ENCODE measurements around the gene NEGR1.

The NEGR1 gene

DNA sequence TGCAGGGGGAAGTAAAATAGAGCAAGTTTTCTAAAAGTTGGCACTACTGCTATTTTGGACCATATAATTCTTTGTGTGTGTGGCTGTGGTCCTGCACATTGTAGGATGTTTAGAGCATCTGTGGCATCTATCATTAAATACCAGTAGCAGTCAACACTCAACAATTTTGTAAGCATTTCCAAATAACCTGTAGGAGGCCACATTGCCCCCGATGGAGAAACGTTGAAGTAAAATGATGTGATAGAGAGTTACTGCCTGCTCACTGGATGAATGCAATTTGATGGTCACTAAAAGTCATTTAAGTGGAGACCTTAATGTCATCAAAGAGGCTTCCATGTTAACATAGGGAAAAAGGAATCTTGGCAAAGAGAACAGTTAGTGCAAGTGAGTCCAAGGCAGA lies 560.8 kb downstream of the NEGR1 start:
- no peaks in the 10 kb centered on the region for H3K4me1 Mint-ChIP-seq
- H3K4me3 Mint-ChIP-seq = no peak overlapping the region
- H3K36me3 Mint-ChIP-seq = no peaks in the 10 kb centered on the region
- CTCF ChIA-PET = no interaction called here
- H3K9me3 Mint-ChIP-seq = no peaks in the 10 kb centered on the region
- DNase-seq = no peak
- H3K27me3 Mint-ChIP-seq = no peaks in the 10 kb centered on the region
- H3K27ac Mint-ChIP-seq = no peak overlapping the region

DNA sequence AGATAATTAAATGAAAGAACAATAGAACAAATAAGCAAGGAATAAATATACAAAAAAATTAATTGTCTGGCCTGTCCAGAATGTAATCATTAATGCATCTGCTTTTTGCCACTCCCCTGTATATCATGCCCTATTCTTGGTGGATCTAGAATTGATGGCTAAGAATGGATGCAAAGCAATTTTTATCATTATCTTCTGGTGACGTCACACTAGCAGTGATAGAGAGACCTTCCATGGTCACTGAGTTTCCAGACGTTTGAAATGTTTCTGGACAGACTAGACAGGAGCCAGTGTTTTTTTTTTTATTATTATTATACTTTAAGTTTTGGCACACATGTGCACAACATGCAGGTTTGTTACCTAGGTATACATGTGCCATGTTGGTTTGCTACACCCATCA lies 563.0 kb downstream of the NEGR1 start:
- no peak for DNase-seq
- Mint-ChIP-seq H3K36me3 (no peaks in the 10 kb centered on the region), H3K4me1 (no peaks in the 10 kb centered on the region), H3K9me3 (no peaks in the 10 kb centered on the region), H3K4me3 (no peak overlapping the region), H3K27ac (no peak overlapping the region), H3K27me3 (no peaks in the 10 kb centered on the region)
- CTCF ChIA-PET = no interaction called here

DNA sequence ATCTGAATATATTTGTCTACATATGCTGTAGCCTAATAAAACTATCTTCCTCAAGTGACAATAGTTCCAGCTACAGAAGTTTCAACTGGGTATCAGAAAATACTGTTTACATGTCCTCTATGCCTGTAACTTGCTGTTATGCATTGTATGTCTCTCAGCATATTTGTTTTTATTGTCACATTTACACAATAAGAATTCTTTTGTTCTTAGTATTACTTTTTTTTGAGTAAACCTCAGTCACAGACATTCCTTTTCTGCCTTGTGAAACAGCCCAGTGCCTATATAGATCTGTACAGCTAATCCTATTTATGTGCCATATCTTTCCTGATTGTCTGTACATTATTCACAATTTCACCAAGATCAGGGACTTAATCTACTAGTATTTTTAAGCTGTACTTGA lies 565.2 kb downstream of the NEGR1 start:
- Mint-ChIP-seq H3K36me3 (no peaks in the 10 kb centered on the region), H3K4me1 (no peaks in the 10 kb centered on the region), H3K4me3 (no peak overlapping the region), H3K9me3 (no peaks in the 10 kb centered on the region), H3K27ac (no peak overlapping the region), H3K27me3 (no peaks in the 10 kb centered on the region)
- DNase-seq = no peak
- CTCF ChIA-PET = no interaction called here

DNA sequence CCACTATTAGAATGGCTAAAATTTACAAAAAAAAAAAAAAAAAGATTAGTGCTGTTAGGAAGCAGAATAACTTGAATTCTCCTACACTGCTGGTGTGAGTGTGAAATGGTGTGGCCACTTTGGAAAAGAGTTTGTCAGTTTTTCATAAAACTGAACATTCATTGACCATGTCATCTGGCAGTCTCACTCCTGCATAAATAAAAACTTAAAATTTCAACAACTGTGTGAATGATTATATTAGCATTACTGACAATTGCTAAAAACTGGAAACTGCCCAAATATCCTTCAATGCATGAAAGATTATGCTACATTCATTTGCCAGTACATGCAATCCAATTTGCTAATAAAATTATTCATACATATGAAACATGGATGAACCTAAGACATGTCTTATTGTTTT lies 570.9 kb downstream of the NEGR1 start:
- CTCF ChIA-PET = no interaction called here
- Mint-ChIP-seq H3K4me1 (no peaks in the 10 kb centered on the region), H3K4me3 (no peak overlapping the region), H3K27ac (no peak overlapping the region), H3K27me3 (no peaks in the 10 kb centered on the region), H3K36me3 (no peaks in the 10 kb centered on the region), H3K9me3 (peaks cover 2% of the 10 kb centered on the region)
- DNase-seq = no peak

DNA sequence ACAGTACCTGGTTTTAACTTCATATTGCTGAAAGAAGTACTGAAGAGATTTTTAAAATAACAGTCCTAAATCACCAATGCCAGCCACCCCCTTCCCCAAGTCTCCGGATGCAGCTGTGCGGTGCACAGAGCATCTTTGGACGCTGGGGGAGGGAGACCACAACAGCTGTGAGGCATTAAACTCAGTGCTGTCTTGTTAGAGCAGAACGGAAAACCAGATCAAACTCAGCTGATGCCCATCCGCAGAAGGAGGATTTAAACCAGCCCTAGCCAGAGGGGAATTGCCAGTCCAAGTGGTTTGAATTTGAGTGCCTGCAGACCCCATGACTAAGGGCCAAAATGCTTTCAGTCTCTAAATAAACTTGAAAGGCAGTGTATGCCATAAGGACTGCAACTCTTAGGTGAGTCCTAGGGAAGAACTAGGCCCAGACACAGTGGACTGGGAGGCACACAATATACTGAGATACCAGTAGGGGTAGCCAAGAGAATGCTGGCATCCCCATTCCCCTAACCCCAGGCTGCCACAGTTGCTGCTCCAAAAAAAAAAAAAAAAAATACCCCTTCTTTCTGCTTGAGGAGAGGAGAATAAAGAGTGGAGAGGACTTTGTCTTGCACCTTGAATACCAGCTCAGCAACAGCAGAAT lies 576.2 kb downstream of the NEGR1 start:
- H3K9me3 Mint-ChIP-seq = peaks cover 3% of the 10 kb centered on the region
- no peaks in the 10 kb centered on the region for H3K27me3 Mint-ChIP-seq
- no peak overlapping the region for H3K27ac Mint-ChIP-seq
- no peaks in the 10 kb centered on the region for H3K36me3 Mint-ChIP-seq
- H3K4me3 Mint-ChIP-seq = no peak overlapping the region
- no peaks in the 10 kb centered on the region for H3K4me1 Mint-ChIP-seq
- DNase-seq = no peak
- CTCF ChIA-PET = no interaction called here

DNA sequence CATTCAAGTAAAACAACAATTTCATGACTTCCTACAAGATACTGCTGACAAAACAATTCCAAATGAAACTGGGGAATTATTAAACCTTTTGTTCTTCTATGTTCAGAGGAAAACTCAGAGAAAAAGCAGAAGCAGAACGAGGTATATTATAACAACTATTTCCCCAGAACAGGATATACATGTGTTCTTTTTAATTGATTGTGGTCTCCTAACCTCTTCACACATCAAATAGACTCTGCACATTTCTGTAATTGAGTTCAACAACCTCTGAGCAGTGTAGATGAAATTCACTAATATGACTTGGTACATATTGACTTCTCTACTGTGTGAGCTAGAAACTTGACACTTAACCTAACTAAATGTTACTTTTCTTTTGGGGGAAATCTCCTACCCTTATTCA lies 584.2 kb downstream of the NEGR1 start:
- H3K36me3 Mint-ChIP-seq = no peaks in the 10 kb centered on the region
- H3K9me3 Mint-ChIP-seq = no peaks in the 10 kb centered on the region
- H3K4me1 Mint-ChIP-seq = no peaks in the 10 kb centered on the region
- H3K4me3 Mint-ChIP-seq = no peak overlapping the region
- H3K27ac Mint-ChIP-seq = no peak overlapping the region
- CTCF ChIA-PET = no interaction called here
- no peak for DNase-seq
- H3K27me3 Mint-ChIP-seq = no peaks in the 10 kb centered on the region

DNA sequence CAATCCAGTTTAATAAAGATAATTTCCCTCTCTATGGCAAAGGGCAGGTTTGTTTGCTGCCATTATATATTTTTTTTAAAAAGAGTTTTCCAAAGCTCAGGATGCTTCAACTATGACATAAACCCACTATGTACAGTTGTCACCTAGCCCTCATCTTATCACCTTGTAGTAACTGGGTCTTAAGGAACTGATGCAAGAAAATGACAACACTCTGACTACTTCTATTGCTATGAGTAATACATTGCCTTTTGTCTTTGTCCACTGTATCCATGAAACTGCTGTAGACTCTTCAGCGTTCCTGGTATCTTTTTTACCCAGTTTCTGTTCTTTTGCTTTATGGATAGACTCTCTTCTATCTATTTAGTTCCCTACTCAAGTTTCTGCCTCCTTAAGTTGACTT lies 586.5 kb downstream of the NEGR1 start:
- H3K9me3 Mint-ChIP-seq = no peaks in the 10 kb centered on the region
- H3K4me3 Mint-ChIP-seq = no peak overlapping the region
- no peaks in the 10 kb centered on the region for H3K27me3 Mint-ChIP-seq
- no peaks in the 10 kb centered on the region for H3K4me1 Mint-ChIP-seq
- no peak for DNase-seq
- H3K36me3 Mint-ChIP-seq = no peaks in the 10 kb centered on the region
- CTCF ChIA-PET = interaction anchor here (0.6 kb wide), 1 partner anchor 38 kb away, joined by 3 read pairs; no protein-coding TSS in a partner anchor
- H3K27ac Mint-ChIP-seq = no peak overlapping the region

DNA sequence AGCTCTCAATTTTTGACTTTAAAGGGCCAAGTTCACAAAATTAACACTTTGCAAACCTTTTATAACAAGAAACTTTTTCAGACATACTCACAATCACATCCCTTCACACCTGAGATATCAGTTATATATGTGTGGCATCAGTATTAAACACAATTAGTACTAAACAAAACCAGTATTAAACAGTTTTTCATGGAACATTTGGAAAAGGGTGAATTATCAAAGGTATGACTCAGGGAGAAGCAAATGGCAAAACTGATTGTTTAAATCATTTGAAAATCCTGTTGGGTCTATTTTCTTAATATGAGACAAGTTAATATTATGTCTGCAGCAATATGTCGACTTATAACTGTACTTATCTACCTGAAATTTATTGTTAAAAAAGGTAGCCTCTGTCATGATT lies 587.3 kb downstream of the NEGR1 start:
- no peaks in the 10 kb centered on the region for H3K36me3 Mint-ChIP-seq
- H3K4me3 Mint-ChIP-seq = no peak overlapping the region
- H3K27me3 Mint-ChIP-seq = no peaks in the 10 kb centered on the region
- H3K4me1 Mint-ChIP-seq = no peaks in the 10 kb centered on the region
- no peak overlapping the region for H3K27ac Mint-ChIP-seq
- H3K9me3 Mint-ChIP-seq = no peaks in the 10 kb centered on the region
- CTCF ChIA-PET = no interaction called here
- DNase-seq = no peak

DNA sequence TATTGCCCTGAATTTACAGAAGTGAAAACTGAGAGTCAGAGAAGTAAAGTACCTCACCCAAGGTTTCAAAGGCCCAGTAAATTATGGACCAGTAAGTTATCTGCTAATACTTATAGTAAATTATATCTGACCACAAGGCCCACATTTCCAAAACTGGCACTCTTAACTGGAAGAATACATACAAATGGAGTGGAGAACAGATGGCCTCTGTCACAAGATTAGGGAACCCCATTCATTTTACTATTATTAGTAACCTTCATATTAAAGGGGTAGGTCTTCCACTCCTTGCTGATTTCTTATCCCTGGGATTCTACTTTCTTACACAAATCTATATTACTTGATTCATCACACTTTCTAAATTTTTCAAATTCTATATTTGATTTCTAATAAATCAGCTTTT lies 588.8 kb downstream of the NEGR1 start:
- Mint-ChIP-seq H3K9me3 (no peaks in the 10 kb centered on the region), H3K4me3 (no peak overlapping the region), H3K4me1 (no peaks in the 10 kb centered on the region), H3K27ac (no peak overlapping the region), H3K27me3 (no peaks in the 10 kb centered on the region), H3K36me3 (no peaks in the 10 kb centered on the region)
- DNase-seq = no peak
- CTCF ChIA-PET = no interaction called here

DNA sequence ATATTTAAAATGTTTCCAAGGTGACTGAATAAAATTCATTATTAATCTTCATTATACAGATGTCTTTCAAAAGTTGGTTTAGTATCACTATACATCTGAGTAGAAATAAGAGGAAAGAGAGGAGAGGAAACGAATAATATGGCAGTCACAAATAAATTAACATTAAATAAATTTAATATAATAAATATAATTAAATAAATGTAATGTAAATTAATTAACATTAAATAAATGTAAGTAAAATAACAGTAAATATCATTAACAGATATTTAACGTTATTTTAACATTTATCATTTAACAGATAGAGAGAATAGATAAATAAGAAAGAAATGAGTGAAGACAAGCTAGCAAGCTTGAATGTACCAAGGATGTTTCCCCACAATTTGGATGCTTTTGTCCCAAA lies 592.7 kb downstream of the NEGR1 start:
- no peaks in the 10 kb centered on the region for H3K36me3 Mint-ChIP-seq
- no peak for DNase-seq
- H3K9me3 Mint-ChIP-seq = no peaks in the 10 kb centered on the region
- CTCF ChIA-PET = no interaction called here
- H3K4me1 Mint-ChIP-seq = no peaks in the 10 kb centered on the region
- no peak overlapping the region for H3K27ac Mint-ChIP-seq
- no peaks in the 10 kb centered on the region for H3K27me3 Mint-ChIP-seq
- H3K4me3 Mint-ChIP-seq = no peak overlapping the region

DNA sequence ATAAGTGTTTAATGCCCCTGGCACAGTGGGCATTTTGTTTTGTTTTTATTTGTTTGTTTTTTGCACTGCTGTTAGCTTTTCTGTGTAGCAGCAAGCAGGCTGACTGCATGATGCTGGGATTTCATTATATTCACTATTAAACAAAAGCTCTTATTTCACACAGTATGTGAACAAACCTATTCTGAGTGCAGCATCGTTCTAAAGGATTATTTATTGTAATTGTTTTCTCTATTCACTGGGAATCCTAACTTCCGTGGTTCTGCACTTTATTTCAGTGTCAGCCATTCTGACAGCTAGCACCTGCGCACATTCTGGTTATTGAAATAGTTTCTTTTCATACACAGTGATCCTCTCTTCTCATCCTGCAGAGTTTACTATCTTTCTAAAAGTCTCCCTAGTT lies 595.0 kb downstream of the NEGR1 start:
- CTCF ChIA-PET = no interaction called here
- no peak overlapping the region for H3K4me3 Mint-ChIP-seq
- no peak for DNase-seq
- no peaks in the 10 kb centered on the region for H3K27me3 Mint-ChIP-seq
- H3K36me3 Mint-ChIP-seq = no peaks in the 10 kb centered on the region
- no peak overlapping the region for H3K27ac Mint-ChIP-seq
- H3K4me1 Mint-ChIP-seq = no peaks in the 10 kb centered on the region
- no peaks in the 10 kb centered on the region for H3K9me3 Mint-ChIP-seq

DNA sequence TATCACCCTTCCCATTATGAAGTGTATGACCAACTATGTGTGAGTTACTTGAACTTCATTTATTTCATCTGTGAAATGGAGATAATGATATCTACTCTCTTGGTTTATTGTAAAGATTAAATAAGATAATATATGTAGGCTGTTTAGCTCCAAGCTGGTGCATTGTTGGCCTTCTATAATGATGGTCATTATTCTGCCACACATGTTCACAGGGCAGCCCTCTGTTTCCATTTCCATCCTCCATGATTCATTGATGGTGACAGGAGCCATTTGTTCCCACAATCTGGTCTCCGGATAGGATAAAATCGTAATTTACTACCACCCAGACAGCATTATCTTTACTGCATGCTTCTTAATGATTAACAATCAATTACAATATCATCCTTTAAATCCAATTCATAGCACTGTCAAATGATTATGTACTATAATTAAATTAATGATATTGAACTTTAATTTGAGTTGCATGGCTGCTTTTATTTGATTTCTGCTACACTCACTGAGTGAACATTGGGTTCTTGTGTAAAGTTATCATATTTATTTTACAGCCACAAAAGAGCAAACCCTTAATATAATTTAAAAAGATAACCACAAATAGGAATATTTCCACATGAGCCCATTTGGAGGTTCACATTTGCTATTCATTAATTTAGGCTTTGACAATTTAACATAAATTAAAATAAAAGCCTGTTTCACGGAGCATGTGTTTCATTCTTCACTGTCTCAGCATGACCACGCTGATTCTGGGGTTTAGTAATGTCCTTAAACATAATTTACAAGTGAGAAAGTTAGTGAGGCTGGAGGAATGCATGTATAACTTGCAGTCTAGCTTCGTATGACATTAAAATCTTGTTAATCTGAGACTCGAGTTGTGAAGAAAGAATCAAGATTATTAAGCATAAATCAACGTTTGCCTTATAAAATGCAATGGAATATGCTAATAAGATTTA lies 605.1 kb downstream of the NEGR1 start:
- no peaks in the 10 kb centered on the region for H3K36me3 Mint-ChIP-seq
- no peak overlapping the region for H3K27ac Mint-ChIP-seq
- H3K4me3 Mint-ChIP-seq = no peak overlapping the region
- CTCF ChIA-PET = no interaction called here
- DNase-seq = no peak
- H3K27me3 Mint-ChIP-seq = no peaks in the 10 kb centered on the region
- H3K4me1 Mint-ChIP-seq = no peaks in the 10 kb centered on the region
- H3K9me3 Mint-ChIP-seq = no peaks in the 10 kb centered on the region

DNA sequence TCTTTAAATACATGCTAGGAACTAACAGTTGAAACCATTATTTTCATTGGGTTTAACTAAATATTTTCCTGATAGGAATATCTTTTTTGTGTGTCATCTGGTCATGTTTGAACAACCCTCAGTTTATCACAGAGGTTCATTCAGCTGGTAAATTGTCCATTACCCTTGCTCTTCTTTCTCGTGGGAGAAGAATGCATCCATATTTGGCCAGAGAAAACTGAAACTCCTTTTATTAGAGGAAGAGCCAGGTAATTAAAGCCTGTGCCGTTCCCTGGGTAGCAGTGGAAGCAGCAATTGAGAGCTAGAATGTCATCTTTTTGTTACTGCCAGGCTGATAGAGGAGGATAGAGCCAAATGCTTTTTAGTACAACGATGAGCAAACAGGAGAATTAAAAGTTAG lies 614.3 kb downstream of the NEGR1 start:
- H3K4me3 Mint-ChIP-seq = no peak overlapping the region
- CTCF ChIA-PET = no interaction called here
- no peaks in the 10 kb centered on the region for H3K36me3 Mint-ChIP-seq
- H3K4me1 Mint-ChIP-seq = no peaks in the 10 kb centered on the region
- DNase-seq = no peak
- H3K9me3 Mint-ChIP-seq = no peaks in the 10 kb centered on the region
- H3K27ac Mint-ChIP-seq = no peak overlapping the region
- H3K27me3 Mint-ChIP-seq = no peaks in the 10 kb centered on the region

DNA sequence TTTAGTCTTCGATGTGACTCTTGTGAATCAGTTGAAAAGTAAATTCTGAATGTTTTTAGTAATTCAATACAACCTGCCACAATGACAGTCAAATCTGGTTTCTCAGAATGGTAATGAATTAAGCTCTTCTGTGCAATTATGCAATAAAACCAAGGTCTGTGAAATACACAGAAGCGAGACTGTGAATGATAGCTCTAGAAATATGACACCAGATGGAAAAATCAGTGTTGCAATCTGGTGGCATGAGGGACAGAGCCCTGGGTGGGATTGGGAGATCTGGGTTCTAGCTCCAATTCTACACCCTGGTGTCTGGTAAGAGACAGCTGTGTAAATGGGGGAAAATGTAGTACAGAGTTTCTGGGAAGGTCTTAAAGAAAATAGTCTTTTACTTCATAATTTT lies 615.1 kb downstream of the NEGR1 start:
- H3K27me3 Mint-ChIP-seq = no peaks in the 10 kb centered on the region
- no peaks in the 10 kb centered on the region for H3K9me3 Mint-ChIP-seq
- H3K27ac Mint-ChIP-seq = no peak overlapping the region
- H3K4me1 Mint-ChIP-seq = no peaks in the 10 kb centered on the region
- CTCF ChIA-PET = no interaction called here
- DNase-seq = no peak
- no peak overlapping the region for H3K4me3 Mint-ChIP-seq
- H3K36me3 Mint-ChIP-seq = no peaks in the 10 kb centered on the region

DNA sequence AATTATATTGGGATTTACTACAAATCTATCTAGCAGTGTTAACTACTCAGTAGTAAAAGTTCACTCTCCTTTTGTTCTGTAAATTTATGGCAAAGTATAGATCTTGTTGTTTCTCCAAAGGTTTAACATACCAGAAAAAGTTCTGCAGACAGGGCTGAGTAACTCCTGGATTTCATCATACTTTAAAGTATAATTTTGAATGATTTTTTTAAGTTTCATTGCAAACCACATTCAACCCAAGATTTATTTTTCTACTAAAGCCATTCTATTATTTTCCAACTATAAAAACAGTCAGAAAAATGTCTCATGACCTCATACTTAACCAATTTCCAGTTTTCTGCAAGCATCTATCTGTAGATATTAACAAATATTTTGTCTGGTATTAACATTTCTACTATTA lies 615.7 kb downstream of the NEGR1 start:
- no peak for DNase-seq
- CTCF ChIA-PET = no interaction called here
- Mint-ChIP-seq H3K4me3 (no peak overlapping the region), H3K27ac (no peak overlapping the region), H3K36me3 (no peaks in the 10 kb centered on the region), H3K9me3 (no peaks in the 10 kb centered on the region), H3K4me1 (no peaks in the 10 kb centered on the region), H3K27me3 (no peaks in the 10 kb centered on the region)

Data from activated naive CD4-positive, alpha-beta T cell treated with anti-CD3 and anti-CD28 coated beads, Interleukin-2, amount 10 ng/mL, durations not matched to agents 7 days and 5 days (primary cell).